ENCODE results near the gene L1TD1.

DNA sequence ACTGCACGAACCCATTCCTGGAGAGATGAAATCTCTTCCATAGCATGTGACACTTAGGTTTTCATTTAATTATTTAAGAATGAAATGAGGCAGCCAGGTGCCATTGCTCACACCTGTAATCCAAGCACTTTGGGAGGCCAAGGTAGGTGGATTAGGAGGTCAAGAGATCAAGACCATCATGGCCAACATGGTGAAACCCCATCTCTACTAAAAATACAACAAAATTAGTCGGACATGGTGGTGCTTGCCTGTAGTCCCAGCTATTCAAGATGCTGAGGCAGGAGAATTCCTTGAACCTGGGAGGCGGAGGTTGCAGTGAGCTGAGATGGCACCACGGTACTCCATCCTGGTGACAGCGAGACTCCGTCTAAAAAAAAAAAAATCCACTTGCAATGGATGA lies 17.8 kb downstream of the L1TD1 start:
- TF ChIP-seq CTCF (IDR thresholded peaks at IDR 0.05; ENCODE audit: low read depth, low read length): no peak
- TF ChIP-seq, protein P1, sequence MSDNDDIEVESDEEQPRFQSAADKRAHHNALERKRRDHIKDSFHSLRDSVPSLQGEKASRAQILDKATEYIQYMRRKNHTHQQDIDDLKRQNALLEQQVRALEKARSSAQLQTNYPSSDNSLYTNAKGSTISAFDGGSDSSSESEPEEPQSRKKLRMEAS (IDR thresholded peaks at IDR 0.05; ENCODE audit: low read depth, low read length): no peak
- no peak for TF ChIP-seq POLR2A (IDR thresholded peaks at IDR 0.05; ENCODE audit: extremely low read depth, insufficient read length)

Measured in NB4 (cell line).